ENCODE data around the gene KCNMA1.
"Not testable (repeated sequence)": the region's sequence is repeated elsewhere in the genome, so short reads cannot be mapped to it uniquely, and the experiment has no call there.

Gene KCNMA1

DNA sequence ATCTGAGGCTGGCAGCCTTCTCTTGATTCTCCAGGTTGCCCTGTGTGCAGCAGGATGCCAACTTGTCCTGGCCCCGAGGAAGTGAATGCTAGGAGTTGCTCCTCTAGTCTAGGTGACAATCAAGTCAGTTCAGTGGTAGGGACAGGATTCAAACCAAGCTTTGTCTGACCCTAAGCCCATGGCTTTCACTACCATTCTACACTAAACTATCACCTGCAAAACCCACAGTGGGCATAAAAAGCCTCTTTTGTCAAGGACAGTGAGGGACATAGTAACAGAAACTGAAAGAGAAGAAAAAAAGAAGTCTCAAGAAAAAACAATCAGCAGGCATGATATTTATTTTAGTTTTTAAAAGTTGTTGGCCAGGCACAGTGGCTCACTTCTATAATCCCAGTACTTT lies 33.5 kb downstream of the KCNMA1 start:
- DNase-seq (ENCODE audit: low spot score): no peak

GRCh38 chr10:77603534-77603927 lies 34.1 kb downstream of the KCNMA1 start:
- no peak for DNase-seq (ENCODE audit: low spot score)

- DNase-seq (ENCODE audit: low spot score): no peak
Measured at GRCh38 chr10:77602913-77603533, 34.6 kb downstream of the KCNMA1 start.

DNA sequence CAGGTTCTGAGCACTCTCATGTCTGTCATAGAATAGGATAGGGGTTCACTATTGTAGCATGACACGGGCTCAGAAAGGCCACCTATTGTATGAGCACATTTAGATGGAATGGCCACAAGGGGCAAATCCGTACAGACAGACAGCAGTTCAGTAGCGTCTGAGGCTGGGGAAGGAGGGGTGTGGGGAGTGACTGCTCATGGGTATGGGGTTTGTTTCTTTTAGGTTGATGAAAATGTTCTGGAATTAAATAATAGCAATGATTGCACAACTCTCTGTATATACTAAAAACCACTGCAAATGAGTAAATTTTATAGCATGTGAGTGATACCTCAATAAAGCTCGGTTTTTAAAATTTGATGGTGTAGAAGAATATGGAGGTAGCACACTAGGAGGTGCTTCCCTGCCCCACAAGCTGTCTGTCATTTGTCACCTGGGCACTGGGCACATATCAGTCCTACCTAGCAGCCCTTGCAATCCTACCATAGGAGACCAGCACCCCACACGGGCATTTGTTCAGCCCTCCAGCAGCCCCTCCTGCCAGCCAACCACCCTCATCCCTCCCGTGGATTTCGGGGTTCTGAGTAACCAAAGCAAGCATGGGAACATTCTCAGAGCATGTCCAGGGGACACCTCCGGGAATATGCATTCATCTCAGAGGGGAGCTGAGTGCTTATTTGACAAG lies 35.2 kb downstream of the KCNMA1 start:
- DNase-seq (ENCODE audit: low spot score): peak; percentile 60

DNA sequence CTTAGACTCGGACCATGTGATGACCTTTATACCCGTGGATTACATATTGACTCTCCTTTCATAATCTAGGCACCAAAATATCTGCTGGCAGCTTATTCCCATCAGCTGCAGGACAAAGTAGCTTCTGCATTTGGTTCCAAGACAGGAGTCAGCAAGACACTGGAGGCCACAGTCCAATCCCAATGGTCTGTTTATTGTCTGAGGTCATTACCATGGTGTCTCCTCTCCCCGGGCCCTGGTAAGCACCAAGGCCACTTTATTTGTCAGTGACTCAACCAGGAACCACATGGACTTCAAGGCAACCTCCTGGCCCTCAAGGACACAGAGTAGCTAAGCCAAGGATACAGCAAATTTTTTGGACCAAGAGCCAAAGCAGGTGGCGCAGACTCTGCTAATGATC lies 36.1 kb downstream of the KCNMA1 start:
- DNase-seq (ENCODE audit: low spot score): peak; percentile 37

DNA sequence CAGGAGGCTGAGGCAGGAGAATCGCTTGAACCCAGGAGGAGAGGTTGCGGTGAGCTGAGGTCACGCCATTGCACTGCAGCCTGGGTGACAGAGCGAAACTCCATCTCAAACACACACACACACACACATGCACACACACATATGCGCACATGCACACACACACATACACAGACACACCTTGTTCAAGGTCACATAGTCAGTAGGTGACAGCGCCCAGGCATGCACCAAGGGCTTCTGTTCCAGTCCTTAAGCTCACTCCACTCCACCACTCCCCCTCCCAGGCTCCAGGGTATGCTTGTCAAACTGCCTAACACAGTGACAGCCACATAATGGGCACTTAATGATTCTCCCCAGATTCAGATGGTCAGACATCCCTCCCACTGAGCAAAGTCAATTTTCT lies 37.0 kb downstream of the KCNMA1 start:
- DNase-seq (ENCODE audit: low spot score): no peak

DNA sequence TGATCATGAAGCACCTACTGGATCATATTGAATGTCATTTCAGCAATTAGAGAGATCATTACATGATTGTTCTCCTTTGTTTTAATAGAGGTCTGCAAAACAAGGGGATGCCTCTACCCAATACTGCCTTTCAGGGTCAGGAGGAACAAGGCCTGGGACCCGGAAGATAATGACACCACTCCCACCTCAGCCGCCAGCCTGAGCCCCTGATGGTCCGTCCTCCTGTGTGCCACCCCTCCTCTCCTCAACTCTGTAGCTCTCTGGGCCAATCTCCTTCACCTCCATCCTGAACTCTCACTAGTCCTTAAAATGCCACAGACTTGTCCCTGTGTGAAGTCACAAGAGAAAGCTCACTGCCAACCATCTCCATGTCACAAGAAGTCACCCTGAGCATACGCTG lies 38.0 kb downstream of the KCNMA1 start:
- no peak for DNase-seq (ENCODE audit: low spot score)

- no peak for DNase-seq (ENCODE audit: low spot score)
Measured at GRCh38 chr10:77598606-77599005, 39.0 kb downstream of the KCNMA1 start.

GRCh38 chr10:77597560-77597959 lies 40.0 kb downstream of the KCNMA1 start:
- no peak for DNase-seq (ENCODE audit: low spot score)

DNA sequence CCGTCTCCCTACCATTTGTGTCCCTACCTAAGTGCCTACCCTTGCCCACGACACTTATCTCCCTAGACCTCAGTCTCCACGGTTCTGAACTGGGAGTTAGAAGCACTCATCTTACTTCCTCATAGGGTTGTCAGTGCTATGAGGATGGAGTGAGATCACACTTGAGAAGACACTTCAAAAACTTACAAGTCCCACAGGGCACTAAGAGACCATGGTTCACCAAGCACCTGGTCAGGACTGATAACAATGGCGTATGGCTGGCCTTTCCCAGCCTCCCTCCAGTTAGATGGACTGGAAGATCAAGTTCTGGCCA lies 43.2 kb downstream of the KCNMA1 start:
- no peak for DNase-seq (ENCODE audit: low spot score)

GRCh38 chr10:77593771-77594470 lies 43.7 kb downstream of the KCNMA1 start:
- DNase-seq (ENCODE audit: low spot score): no peak

- DNase-seq (ENCODE audit: low spot score): peak; percentile 93
Measured at GRCh38 chr10:77592946-77593636, 44.5 kb downstream of the KCNMA1 start.

- DNase-seq (ENCODE audit: low spot score): no peak
Measured at GRCh38 chr10:77592510-77592909, 45.1 kb downstream of the KCNMA1 start.

- no peak for DNase-seq (ENCODE audit: low spot score)
Measured at GRCh38 chr10:77591238-77591880, 46.2 kb downstream of the KCNMA1 start.

DNA sequence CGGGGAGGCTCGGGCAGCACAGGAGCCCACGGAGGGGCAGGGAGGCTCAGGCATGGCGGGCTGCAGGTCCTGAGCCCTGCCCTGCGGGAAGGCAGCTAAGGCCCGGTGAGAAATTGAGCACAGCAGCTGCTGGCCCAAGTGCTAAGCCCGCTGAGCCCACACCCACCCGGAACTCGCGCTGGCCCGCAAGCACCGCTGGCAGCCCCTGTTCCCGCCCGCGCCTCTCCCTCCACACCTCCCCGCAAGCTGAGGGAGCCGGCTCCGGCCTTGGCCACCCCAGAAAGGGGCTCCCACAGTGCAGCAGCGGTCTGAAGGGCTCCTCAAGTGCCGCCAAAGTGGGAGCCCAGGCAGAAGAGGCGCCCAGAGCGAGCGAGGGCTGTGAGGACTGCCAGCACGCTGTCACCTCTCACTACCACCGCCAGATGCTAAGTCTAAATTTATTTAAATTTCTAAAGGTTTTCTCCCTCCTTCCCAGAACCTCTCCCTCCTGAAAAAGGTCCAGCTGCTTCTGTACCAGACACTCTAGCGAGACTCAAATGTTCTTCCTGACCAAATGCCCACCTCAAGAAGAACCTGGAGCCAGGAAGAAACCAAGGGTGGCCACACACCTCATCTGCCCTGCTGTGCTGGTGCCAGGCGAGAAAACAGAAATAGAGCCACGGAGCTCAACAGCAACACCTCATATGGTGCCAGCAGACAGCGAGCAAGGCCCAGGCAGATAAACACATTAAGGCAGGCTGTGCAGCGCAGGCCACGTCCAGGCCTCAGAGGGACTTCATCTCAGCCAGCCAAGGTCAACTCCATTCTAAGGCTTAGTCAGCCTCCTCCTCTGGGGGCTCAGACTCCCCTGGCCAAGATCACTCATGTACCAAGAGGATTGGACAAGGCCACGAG lies 47.0 kb downstream of the KCNMA1 start:
- DNase-seq (ENCODE audit: low spot score): no peak

- not testable (repeated sequence) for DNase-seq (ENCODE audit: low spot score)
Measured at GRCh38 chr10:77589703-77590102, 47.9 kb downstream of the KCNMA1 start.

DNA sequence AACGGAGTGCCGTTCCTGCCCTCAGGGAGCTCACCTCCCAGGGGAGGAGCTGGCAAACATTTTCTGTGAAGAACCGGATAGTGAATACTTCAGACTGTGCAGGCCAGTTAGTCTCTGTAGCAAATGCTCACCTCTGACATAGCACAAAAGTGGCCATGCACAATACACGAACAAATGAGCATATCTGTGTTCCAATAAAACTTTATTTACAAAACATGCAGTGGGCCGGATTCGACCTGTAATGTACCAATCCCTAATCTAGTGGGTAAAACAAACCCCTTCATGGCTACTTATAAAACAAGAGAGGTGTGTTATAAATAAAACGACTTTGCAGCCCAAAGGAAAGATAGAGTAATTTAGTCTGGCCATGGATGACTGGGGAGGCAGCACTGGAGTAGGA lies 48.7 kb downstream of the KCNMA1 start:
- no peak for DNase-seq (ENCODE audit: low spot score)

DNA sequence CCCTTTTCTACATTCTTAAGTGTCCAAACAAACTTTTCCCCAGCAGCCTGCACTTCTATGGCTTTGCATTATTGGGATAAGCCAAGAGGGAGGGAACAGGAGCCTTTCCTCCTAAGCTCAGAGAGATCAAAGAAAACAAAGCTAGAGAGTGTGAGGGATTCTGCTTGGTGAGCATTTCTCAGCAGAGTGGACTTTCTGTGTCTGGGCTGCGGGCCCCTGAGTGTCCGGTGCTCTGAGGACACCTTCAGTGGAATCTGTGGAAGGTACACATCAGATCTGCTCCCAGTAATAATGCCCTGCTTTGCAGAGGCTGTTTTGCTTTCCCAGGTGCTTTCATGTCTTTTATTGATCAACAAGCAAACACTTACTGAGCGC lies 50.2 kb downstream of the KCNMA1 start:
- DNase-seq (ENCODE audit: low spot score): no peak

DNA sequence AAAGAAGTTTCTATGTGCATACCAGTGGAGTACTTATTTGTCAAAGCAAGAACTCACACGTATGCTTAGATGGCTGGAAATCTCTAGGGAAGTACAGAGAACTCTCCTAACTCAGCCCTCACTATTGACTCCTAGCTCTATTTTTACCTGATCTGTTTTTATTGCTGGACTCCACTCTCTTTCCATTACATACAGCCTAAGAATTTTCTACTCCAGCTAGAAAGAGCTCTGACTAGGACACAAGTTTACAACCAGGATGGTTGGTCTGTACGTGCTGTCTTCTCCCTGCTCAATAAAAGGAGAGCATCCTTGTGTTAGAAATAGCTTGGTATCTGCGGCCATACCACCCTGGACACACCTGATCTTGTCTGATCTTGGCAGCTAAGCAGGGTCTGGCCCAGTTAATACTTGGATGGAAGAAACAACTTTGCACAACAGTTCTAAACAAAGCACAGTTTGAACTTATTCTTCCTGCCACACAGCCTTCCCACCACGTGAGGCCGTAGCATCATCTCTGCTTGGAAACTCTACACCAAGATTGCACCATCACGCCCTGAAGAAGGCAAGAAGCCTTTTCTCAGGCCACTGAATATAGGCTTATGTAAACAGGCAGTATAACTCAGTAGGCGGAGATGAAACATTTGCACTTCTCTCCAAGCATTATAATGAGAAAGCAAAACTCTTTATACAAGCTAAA lies 50.7 kb downstream of the KCNMA1 start:
- peak; percentile 33 for DNase-seq (ENCODE audit: low spot score)

DNA sequence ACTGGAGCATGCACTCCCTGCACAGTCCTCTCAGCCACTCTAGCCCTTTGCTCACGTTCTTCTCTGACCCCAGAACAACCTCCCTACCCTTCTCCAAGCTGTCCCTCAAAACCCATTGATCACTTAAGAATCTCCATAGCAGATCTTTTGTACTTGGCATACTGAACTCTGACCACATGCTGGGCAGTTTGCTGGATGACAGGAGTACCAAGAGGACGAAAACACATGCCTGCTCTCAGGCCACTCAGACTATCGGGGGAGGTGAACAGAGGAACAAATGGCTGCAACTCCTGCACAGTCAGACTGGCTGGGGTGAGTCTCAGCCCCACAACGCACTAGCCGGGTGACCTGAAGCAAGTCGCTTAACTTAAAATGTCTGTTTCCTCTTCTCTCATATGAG lies 52.7 kb downstream of the KCNMA1 start:
- DNase-seq (ENCODE audit: low spot score): no peak

DNA sequence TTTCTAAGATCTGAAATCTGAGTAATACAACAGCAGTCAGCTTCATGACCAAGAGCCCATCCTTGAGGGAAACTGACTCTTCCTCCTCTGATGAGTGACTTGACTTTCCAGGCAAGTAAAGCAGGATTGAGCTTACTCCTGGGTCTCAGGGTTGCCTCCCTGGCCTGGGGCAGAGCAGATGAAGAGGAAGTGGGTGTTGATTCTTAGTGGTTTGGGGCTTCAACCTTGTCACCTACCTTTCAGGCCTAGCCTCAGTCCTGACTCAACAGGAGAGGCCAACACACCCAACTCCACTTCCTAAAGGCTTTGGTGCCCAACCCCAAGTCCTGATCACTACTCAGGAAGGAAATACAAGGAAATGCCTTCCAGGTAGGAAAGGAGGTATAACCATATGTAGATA lies 54.1 kb downstream of the KCNMA1 start:
- no peak for DNase-seq (ENCODE audit: low spot score)
